Colonic mucosa (tissue), 4 donors: ENCODE results near the gene CHST4. TPM values are rescaled to one million over a fixed set of nuclear protein-coding genes. Genes with fewer than 3 reads are reported as not detected.

Experiments used
- DNase-seq: peaks from one replicate; pipeline ENCODE4 v3.0.0-alpha.2; 2020
- H3K27ac ChIP-seq: fragments of 200-600 bp; one replicate; pipeline ENCODE4 v1.8.0; 2021
- H3K27me3 ChIP-seq: fragments of 200-600 bp; one replicate; pipeline ENCODE4 v1.8.0; 2021
- H3K36me3 ChIP-seq: fragments of 200-600 bp; one replicate; pipeline ENCODE4 v1.8.0; 2021
- H3K4me1 ChIP-seq: fragments of 200-600 bp; one replicate; pipeline ENCODE4 v1.8.0; 2021; ENCODE audit warnings: mild to moderate bottlenecking
- H3K4me3 ChIP-seq: fragments of 200-600 bp; one replicate; pipeline ENCODE4 v1.8.0; 2021
- H3K9ac ChIP-seq, 2 donors: one replicate each; pipeline ENCODE4 v1.7.0; 2013; ENCODE audit warnings: control low read depth in 2 of 2, low read depth in 2 of 2, low read length in 2 of 2
- H3K9me3 ChIP-seq: fragments of 200-600 bp; one replicate; pipeline ENCODE4 v1.8.0; 2021
- intact Hi-C: fragments of 100-400 bp; cut with DNase I; formaldehyde crosslinking; loops from one replicate; pipeline ENCODE4 v1.14.1; 2022
- total RNA-seq, 2 donors: library from RNA; stranded (reverse); fragmentation: NEBNext Ultra II Directional in 1 of 2; extraction: Animal tissue kit (Norgen Biotek cat#: 25700) in 1 of 2; gene quantifications; one replicate each; pipeline ENCODE4 v1.2.1, GENCODE V29; 2021
- TF ChIP-seq, protein P1 (sequence below): fragments of 200-600 bp; IDR thresholded peaks from one replicate; pipeline ENCODE4 v1.8.0; 2022; ENCODE audit warnings: antibody characterized with exemption, mild to moderate bottlenecking
- donor health status: healthy.
- donor health status: DM: no; HTN: no; CAD: no.
- donor health status: DM: no; HTN: no; CAD: no.

Gene CHST4
- total RNA-seq: under 1 TPM in 1 of 2 donors, not detected in 1; 0.44 TPM

- Histone ChIP-seq H3K9me3 (no peaks in the 10 kb centered on the region), H3K4me3 (no peak within 1 kb of the TSS), H3K27ac (no peak within 1 kb of the TSS), H3K27me3 (no peaks in the 10 kb centered on the region), H3K4me1 (no peaks in the 10 kb centered on the region), H3K9ac (no peak within 1 kb of the TSS), H3K36me3 (no peaks in the 10 kb centered on the region)
- DNase-seq: no peak
- TF ChIP-seq, protein P1, sequence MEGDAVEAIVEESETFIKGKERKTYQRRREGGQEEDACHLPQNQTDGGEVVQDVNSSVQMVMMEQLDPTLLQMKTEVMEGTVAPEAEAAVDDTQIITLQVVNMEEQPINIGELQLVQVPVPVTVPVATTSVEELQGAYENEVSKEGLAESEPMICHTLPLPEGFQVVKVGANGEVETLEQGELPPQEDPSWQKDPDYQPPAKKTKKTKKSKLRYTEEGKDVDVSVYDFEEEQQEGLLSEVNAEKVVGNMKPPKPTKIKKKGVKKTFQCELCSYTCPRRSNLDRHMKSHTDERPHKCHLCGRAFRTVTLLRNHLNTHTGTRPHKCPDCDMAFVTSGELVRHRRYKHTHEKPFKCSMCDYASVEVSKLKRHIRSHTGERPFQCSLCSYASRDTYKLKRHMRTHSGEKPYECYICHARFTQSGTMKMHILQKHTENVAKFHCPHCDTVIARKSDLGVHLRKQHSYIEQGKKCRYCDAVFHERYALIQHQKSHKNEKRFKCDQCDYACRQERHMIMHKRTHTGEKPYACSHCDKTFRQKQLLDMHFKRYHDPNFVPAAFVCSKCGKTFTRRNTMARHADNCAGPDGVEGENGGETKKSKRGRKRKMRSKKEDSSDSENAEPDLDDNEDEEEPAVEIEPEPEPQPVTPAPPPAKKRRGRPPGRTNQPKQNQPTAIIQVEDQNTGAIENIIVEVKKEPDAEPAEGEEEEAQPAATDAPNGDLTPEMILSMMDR: no peak
- intact Hi-C loops: no loop called here
These were observed at the start of gene CHST4 for GRCh38 chr16:71526111-71526631. CHST4 (plus strand) TSS chr16:71526426; CDS start chr16:71536678, 10,252 bp downstream.

DNA sequence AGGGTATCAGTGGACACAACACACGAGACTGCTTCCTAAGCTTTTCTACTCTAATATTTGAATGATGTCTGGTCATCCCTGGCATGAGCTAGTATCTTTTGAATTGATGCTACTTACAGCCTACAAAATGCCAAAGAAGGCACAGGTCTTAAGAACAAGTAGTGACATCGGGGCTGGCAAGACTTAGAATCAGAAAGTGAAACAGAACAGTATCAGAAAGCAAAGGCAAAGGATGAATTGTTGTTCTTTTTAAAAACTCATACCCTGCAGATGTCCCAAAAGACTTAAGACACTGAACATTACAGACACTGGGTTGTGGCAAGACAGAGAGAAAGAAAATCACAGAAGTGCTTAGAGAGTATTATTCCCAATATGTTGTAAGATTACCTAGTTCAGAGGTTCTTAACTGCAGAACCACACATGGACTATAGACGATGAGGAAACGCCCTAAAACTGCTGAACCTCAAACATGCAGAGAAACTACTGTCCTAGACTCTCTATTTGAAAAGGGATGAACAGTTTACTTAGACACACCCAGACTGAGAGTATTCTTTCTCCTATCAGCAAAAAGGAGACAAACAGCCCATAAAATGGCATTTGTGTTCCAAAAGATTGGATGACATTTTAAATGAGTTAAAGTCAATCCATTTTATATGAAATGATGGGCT lies 49.6 kb upstream of the CHST4 start:
- Histone ChIP-seq H3K4me3 (no peak overlapping the region), H3K27me3 (no peaks in the 10 kb centered on the region), H3K36me3 (no peaks in the 10 kb centered on the region), H3K9ac (no peak overlapping the region), H3K27ac (no peak overlapping the region), H3K4me1 (no peaks in the 10 kb centered on the region), H3K9me3 (no peaks in the 10 kb centered on the region)
- intact Hi-C loops: no loop called here
- TF ChIP-seq, protein P1: no peak
- DNase-seq: no peak

DNA sequence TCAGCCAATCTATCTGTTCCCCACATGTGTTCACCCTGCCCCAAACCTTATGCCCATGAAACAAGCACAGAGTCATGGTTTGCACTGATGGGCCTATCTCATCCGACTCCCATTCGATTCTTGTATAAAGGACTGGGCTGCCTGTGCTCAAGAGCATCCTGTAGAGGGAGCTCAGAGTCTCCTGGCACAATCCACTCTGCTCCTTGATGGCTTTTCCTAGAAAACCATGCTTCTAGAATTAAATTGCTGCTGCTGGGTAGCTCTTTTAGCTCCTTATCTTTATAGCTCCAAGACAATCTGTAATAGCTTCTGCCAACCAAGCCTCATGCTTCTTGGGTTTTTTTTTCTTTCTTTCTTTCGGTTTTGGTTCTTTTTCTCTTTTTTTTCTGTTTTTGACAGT lies 46.8 kb upstream of the CHST4 start:
- Histone ChIP-seq H3K4me3 (no peak overlapping the region), H3K36me3 (no peaks in the 10 kb centered on the region), H3K9ac (no peak overlapping the region), H3K4me1 (peaks cover 5% of the 10 kb centered on the region), H3K27me3 (no peaks in the 10 kb centered on the region), H3K9me3 (no peaks in the 10 kb centered on the region), H3K27ac (no peak overlapping the region)
- TF ChIP-seq, protein P1: peak; percentile 33
- intact Hi-C loops: no loop called here
- no peak for DNase-seq

GRCh38 chr16:71480956-71481355 lies 45.3 kb upstream of the CHST4 start:
- Histone ChIP-seq H3K36me3 (no peaks in the 10 kb centered on the region), H3K9ac (no peak overlapping the region)
- intact Hi-C loops: no loop called here

DNA sequence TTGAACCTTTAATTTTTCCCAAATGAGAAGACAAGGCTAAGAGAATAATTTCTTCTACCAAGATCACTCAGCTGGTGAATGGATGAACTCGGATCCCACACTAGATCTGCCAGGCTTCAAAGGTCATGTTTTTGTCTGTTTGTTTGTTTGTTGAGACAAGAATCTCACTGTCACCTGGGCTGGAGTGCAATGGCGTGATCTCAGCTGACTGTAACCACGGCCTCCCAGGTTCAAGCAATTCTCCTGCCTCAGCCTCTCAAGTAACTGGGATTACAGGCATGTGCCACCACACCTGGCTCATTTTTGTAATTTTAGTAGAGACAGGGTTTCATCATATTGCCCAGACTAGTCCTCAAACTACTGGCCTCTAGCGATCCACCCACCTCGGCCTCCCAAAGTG lies 43.7 kb upstream of the CHST4 start:
- peaks cover 5% of the 10 kb centered on the region for H3K4me1 ChIP-seq
- no peak for DNase-seq
- H3K4me3 ChIP-seq: no peak overlapping the region
- H3K9ac ChIP-seq: no peak overlapping the region
- intact Hi-C loops: no loop called here
- H3K27ac ChIP-seq: no peak overlapping the region
- no peaks in the 10 kb centered on the region for H3K36me3 ChIP-seq
- no peaks in the 10 kb centered on the region for H3K27me3 ChIP-seq
- TF ChIP-seq, protein P1: no peak
- no peaks in the 10 kb centered on the region for H3K9me3 ChIP-seq

More at GRCh38 chr16:71480956-71481355, 45.3 kb upstream of the CHST4 start:
- no peak for DNase-seq
- Histone ChIP-seq H3K9me3 (no peaks in the 10 kb centered on the region), H3K4me3 (no peak overlapping the region), H3K27ac (no peak overlapping the region), H3K27me3 (no peaks in the 10 kb centered on the region), H3K4me1 (peaks cover 5% of the 10 kb centered on the region)
- TF ChIP-seq, protein P1: no peak
